ENCODE measurements around the gene MAP4K3.

GRCh38 chr2:39416140-39416539 lies 20.9 kb downstream of the MAP4K3 start:
- TF ChIP-seq RAD21 (IDR thresholded peaks at IDR 0.05 in 1 of 2, conservative IDR thresholded peaks at IDR 0.05 in 1 of 2; ENCODE audit: low read depth in 2 of 2, low read length in 2 of 2): no peak
- TF ChIP-seq POLR2AphosphoS5 (IDR thresholded peaks at IDR 0.05; ENCODE audit: low read depth, low read length): no peak
- TF ChIP-seq ASH2L (IDR thresholded peaks at IDR 0.05; ENCODE audit: low read length): no peak
- no peak for TF ChIP-seq JUN (IDR thresholded peaks at IDR 0.05; ENCODE audit: low read depth, low read length)
- TF ChIP-seq, protein P1, sequence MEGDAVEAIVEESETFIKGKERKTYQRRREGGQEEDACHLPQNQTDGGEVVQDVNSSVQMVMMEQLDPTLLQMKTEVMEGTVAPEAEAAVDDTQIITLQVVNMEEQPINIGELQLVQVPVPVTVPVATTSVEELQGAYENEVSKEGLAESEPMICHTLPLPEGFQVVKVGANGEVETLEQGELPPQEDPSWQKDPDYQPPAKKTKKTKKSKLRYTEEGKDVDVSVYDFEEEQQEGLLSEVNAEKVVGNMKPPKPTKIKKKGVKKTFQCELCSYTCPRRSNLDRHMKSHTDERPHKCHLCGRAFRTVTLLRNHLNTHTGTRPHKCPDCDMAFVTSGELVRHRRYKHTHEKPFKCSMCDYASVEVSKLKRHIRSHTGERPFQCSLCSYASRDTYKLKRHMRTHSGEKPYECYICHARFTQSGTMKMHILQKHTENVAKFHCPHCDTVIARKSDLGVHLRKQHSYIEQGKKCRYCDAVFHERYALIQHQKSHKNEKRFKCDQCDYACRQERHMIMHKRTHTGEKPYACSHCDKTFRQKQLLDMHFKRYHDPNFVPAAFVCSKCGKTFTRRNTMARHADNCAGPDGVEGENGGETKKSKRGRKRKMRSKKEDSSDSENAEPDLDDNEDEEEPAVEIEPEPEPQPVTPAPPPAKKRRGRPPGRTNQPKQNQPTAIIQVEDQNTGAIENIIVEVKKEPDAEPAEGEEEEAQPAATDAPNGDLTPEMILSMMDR (IDR thresholded peaks at IDR 0.05; ENCODE audit: control extremely low read depth in 1 of 3, insufficient read depth in 1 of 3, low read depth in 1 of 3, low read length in 3 of 3): no peak
- no peak for TF ChIP-seq SP1 (IDR thresholded peaks at IDR 0.05; ENCODE audit: low read depth, low read length)
- TF ChIP-seq, protein P2, sequence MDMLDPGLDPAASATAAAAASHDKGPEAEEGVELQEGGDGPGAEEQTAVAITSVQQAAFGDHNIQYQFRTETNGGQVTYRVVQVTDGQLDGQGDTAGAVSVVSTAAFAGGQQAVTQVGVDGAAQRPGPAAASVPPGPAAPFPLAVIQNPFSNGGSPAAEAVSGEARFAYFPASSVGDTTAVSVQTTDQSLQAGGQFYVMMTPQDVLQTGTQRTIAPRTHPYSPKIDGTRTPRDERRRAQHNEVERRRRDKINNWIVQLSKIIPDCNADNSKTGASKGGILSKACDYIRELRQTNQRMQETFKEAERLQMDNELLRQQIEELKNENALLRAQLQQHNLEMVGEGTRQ (IDR thresholded peaks at IDR 0.05; ENCODE audit: low read length): no peak
- no peak for TF ChIP-seq POLR2A (IDR thresholded peaks at IDR 0.05; ENCODE audit: control extremely low read depth in 1 of 2, low read depth in 2 of 2, low read length in 2 of 2)
- no peak for TF ChIP-seq JUND (IDR thresholded peaks at IDR 0.05; ENCODE audit: low read length)
- TF ChIP-seq CHD2 (IDR thresholded peaks at IDR 0.05; ENCODE audit: low read length): no peak
- no peak for TF ChIP-seq EZH2 (IDR thresholded peaks at IDR 0.05; ENCODE audit: low read depth, low read length, severe bottlenecking)
